H9 (cell line): ENCODE measurements around the gene ADAMTS6. TPM values are rescaled to one million over a fixed set of nuclear protein-coding genes. Genes with fewer than 3 reads are reported as not detected.

ENCODE experiments used
- DNase-seq: peaks from one replicate; pipeline ENCODE4 v3.0.0-alpha.2; 2017
- H2AFZ ChIP-seq: one replicate; pipeline ENCODE4 v1.6.1; 2013; ENCODE audit warnings: mild to moderate bottlenecking, low read length, control low read depth, moderate library complexity
- H2AK5ac ChIP-seq: 2 replicates; pipeline ENCODE4 v1.6.1; 2013; ENCODE audit warnings: low read length, control low read depth, mixed read lengths; ENCODE audit not compliant: insufficient read length
- H2BK120ac ChIP-seq: one replicate; pipeline ENCODE4 v1.6.1; 2013; ENCODE audit warnings: low read depth, mild to moderate bottlenecking, low read length, control low read depth, inconsistent platforms; ENCODE audit not compliant: poor library complexity, severe bottlenecking
- H2BK12ac ChIP-seq: 2 replicates; pipeline ENCODE4 v1.6.1; 2013; ENCODE audit warnings: low read length, control low read depth, mixed read lengths, low read depth; ENCODE audit not compliant: insufficient read length
- H2BK15ac ChIP-seq: 2 replicates; pipeline ENCODE4 v1.6.1; 2013; ENCODE audit warnings: low read depth, low read length, control low read depth
- H2BK20ac ChIP-seq: one replicate; pipeline ENCODE4 v1.6.1; 2013; ENCODE audit warnings: low read depth, mild to moderate bottlenecking, low read length, control low read depth, inconsistent platforms; ENCODE audit not compliant: poor library complexity, severe bottlenecking
- H2BK5ac ChIP-seq: 2 replicates; pipeline ENCODE4 v1.6.1; 2013; ENCODE audit warnings: low read length, control low read depth, mixed read lengths; ENCODE audit not compliant: insufficient read length
- H3K14ac ChIP-seq: 2 replicates; pipeline ENCODE4 v1.6.1; 2013; ENCODE audit warnings: low read length, control low read depth; ENCODE audit not compliant: insufficient read depth
- H3K18ac ChIP-seq: 2 replicates; pipeline ENCODE4 v1.6.1; 2013; ENCODE audit warnings: low read depth, mild to moderate bottlenecking, mixed read lengths, low read length, control low read depth; ENCODE audit not compliant: insufficient read length
- H3K23ac ChIP-seq: 2 replicates; pipeline ENCODE4 v1.6.1; 2013; ENCODE audit warnings: low read length, control low read depth, mixed read lengths, low read depth; ENCODE audit not compliant: insufficient read length
- H3K23me2 ChIP-seq: 2 replicates; pipeline ENCODE4 v1.6.1; 2013; ENCODE audit warnings: low read depth, mild to moderate bottlenecking, mixed read lengths, low read length, control low read depth; ENCODE audit not compliant: insufficient read length, poor library complexity, severe bottlenecking
- H3K27ac ChIP-seq: 2 replicates; pipeline ENCODE4 v1.5.1; 2013; ENCODE audit warnings: low read length, control low read depth, mixed read lengths, low read depth; ENCODE audit not compliant: insufficient read length
- H3K27me3 ChIP-seq: 2 replicates; pipeline ENCODE4 v1.6.1; 2013; ENCODE audit warnings: low read length, control low read depth, inconsistent platforms; ENCODE audit not compliant: insufficient read depth
- H3K4ac ChIP-seq: 2 replicates; pipeline ENCODE4 v1.6.1; 2013; ENCODE audit warnings: low read depth, mild to moderate bottlenecking, control low read depth, inconsistent platforms, low read length, moderate library complexity
- H3K4me1 ChIP-seq: 2 replicates; pipeline ENCODE4 v1.6.1; 2013; ENCODE audit warnings: low read length, control low read depth, inconsistent platforms; ENCODE audit not compliant: insufficient read depth
- H3K4me2 ChIP-seq: 2 replicates; pipeline ENCODE4 v1.6.1; 2013; ENCODE audit warnings: low read length, control low read depth, mixed read lengths; ENCODE audit not compliant: insufficient read length, insufficient read depth
- H3K56ac ChIP-seq: 2 replicates; pipeline ENCODE4 v1.6.1; 2013; ENCODE audit warnings: low read depth, mild to moderate bottlenecking, mixed read lengths, low read length, control low read depth; ENCODE audit not compliant: insufficient read length
- H3K79me1 ChIP-seq: 2 replicates; pipeline ENCODE4 v1.6.1; 2013; ENCODE audit warnings: low read depth, mild to moderate bottlenecking, moderate library complexity, low read length, control low read depth, inconsistent platforms; ENCODE audit not compliant: insufficient read depth, poor library complexity, severe bottlenecking
- H3K79me2 ChIP-seq: 2 replicates; pipeline ENCODE4 v1.6.1; 2013; ENCODE audit warnings: low read length, control low read depth, inconsistent platforms; ENCODE audit not compliant: insufficient read depth
- H3K9ac ChIP-seq: 2 replicates; pipeline ENCODE4 v1.6.1; 2013; ENCODE audit warnings: low read length, control low read depth, mixed read lengths; ENCODE audit not compliant: insufficient read length; ENCODE audit errors: extremely low read depth
- H3K9me3 ChIP-seq: one replicate; pipeline ENCODE4 v1.6.1; 2013; ENCODE audit warnings: low read depth, low read length, inconsistent platforms; ENCODE audit not compliant: control insufficient read depth
- H3T11ph ChIP-seq: one replicate; pipeline ENCODE4 v1.6.1; 2013; ENCODE audit warnings: mild to moderate bottlenecking, low read length, control low read depth, inconsistent platforms
- H4K20me1 ChIP-seq: one replicate; pipeline ENCODE4 v1.6.1; 2013; ENCODE audit not compliant: control insufficient read depth, insufficient read length, insufficient read depth
- H4K5ac ChIP-seq: 2 replicates; pipeline ENCODE4 v1.6.1; 2013; ENCODE audit warnings: low read depth, mild to moderate bottlenecking, mixed read lengths, low read length, control low read depth; ENCODE audit not compliant: insufficient read length
- H4K8ac ChIP-seq: replicated peaks from 2 replicates; pipeline ENCODE4 v1.6.1; 2013; ENCODE audit warnings: low read length, control low read depth, mixed read lengths, low read depth; ENCODE audit not compliant: insufficient read length
- H4K91ac ChIP-seq: 2 replicates; pipeline ENCODE4 v1.6.1; 2013; ENCODE audit warnings: low read depth, mild to moderate bottlenecking, moderate library complexity, mixed read lengths, low read length, control low read depth; ENCODE audit not compliant: insufficient read length
- H3K27ac Mint-ChIP-seq, 3 experiments: 2 replicates in 2 of 3; 3 replicates in 1 of 3; pipeline ENCODE4 v1.8.0; 2020 to 2021; ENCODE audit warnings: mixed read lengths in 3 of 3, mild to moderate bottlenecking in 1 of 3, moderate library complexity in 1 of 3
- H3K27me3 Mint-ChIP-seq: 2 replicates; pipeline ENCODE4 v1.8.0; 2021; ENCODE audit warnings: low read depth, mild to moderate bottlenecking, moderate library complexity, mixed read lengths
- H3K36me3 Mint-ChIP-seq, 3 experiments: 2 replicates in 2 of 3; 3 replicates in 1 of 3; pipeline ENCODE4 v1.8.0; 2020 to 2021; ENCODE audit warnings: low read depth in 3 of 3, mixed read lengths in 3 of 3; ENCODE audit not compliant: insufficient read depth in 1 of 3
- H3K4me1 Mint-ChIP-seq, 2 experiments: 2 replicates each; pipeline ENCODE4 v1.8.0; 2020; ENCODE audit warnings: mixed read lengths in 2 of 2
- H3K4me3 Mint-ChIP-seq, 2 experiments: 2 replicates in 1 of 2; 3 replicates in 1 of 2; pipeline ENCODE4 v1.8.0; 2020 to 2021; ENCODE audit warnings: mild to moderate bottlenecking in 2 of 2, mixed read lengths in 2 of 2, moderate library complexity in 1 of 2
- H3K9me3 Mint-ChIP-seq, 2 experiments: 2 replicates in 1 of 2; 3 replicates in 1 of 2; pipeline ENCODE4 v1.8.0; 2020; ENCODE audit warnings: mild to moderate bottlenecking in 2 of 2, mixed read lengths in 2 of 2, moderate library complexity in 1 of 2
- WGBS: extraction: QIAGEN DNeasy Blood & Tissue Kit; methylation state at CpG from one replicate; pipeline ENCODE4 v1.1.7; 2013; ENCODE audit warnings: missing lambda C conversion rate, low lambda C conversion rate, mixed read lengths; ENCODE audit not compliant: insufficient read length; ENCODE audit errors: extremely low coverage; 5-methylcytosine and 5-hydroxymethylcytosine counted together
- total RNA-seq: library from RNA; stranded (reverse); gene quantifications from 2 replicates; pipeline ENCODE4 v1.2.1, GENCODE V29; 2021
- TF ChIP-seq, protein P1 (sequence below): fragments of 200-600 bp; sonication (generic); conservative IDR thresholded peaks from 3 replicates; pipeline ENCODE4 v1.8.0; 2021; ENCODE audit warnings: antibody characterized with exemption, mild to moderate bottlenecking

ADAMTS6 gene
- total RNA-seq, 1 experiment from 2014 or later, result 0.33 TPM

DNA sequence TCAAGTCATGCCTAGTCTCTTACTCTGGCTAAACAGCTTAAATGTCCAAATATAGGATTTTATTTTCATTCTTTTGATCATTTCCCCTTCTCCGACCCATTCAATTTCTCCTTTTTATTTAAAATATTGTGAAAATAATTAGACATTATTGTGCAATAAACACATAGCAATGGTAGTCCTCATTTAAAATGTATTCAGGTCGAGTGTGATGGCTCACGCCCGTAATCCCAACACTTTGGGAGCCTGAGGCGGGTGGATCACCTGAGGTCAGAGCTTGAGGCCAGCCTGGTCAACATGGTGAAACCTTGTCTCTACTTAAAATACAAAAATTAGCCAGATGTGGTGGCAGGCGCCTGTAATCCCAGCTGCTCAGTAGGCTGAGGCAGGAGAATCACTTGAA is 26.7 kb downstream of the ADAMTS6 start:
- Histone ChIP-seq H4K8ac (no peak overlapping the region), H3K79me1 (no peaks in the 10 kb centered on the region), H4K20me1 (no peaks in the 10 kb centered on the region), H3K27ac (no peak overlapping the region), H2BK15ac (no peak overlapping the region), H2BK20ac (no peak overlapping the region), H3K27me3 (no peaks in the 10 kb centered on the region), H2BK120ac (no peak overlapping the region), H2BK5ac (no peak overlapping the region), H3K18ac (no peak overlapping the region), H2BK12ac (no peak overlapping the region), H3K4me1 (no peaks in the 10 kb centered on the region), H3K79me2 (no peaks in the 10 kb centered on the region), H3T11ph (no peak overlapping the region), H4K91ac (no peak overlapping the region), H3K4ac (no peak overlapping the region), H3K4me2 (no peak overlapping the region), H3K23ac (no peak overlapping the region), H3K56ac (no peak overlapping the region), H2AK5ac (no peak overlapping the region), H3K14ac (no peak overlapping the region), H2AFZ (no peak overlapping the region), H3K9ac (no peak overlapping the region), H3K9me3 (no peaks in the 10 kb centered on the region), H4K5ac (no peak overlapping the region), H3K23me2 (no peaks in the 10 kb centered on the region)
- Mint-ChIP-seq H3K4me1 (no peaks in the 10 kb centered on the region), H3K36me3 (peaks cover 0 to 10% (median 0%) of the 10 kb centered on the region in 3 experiments; a peak in 2 of 7 replicates), H3K9me3 (peaks cover 0 to 3% of the 10 kb centered on the region in 2 experiments; a peak in 2 of 5 replicates), H3K27ac (no peak overlapping the region), H3K27me3 (no peaks in the 10 kb centered on the region), H3K4me3 (no peak overlapping the region)
- WGBS, result no CpG with 5 or more reads among the region's 6 CpGs
- TF ChIP-seq, protein P1, sequence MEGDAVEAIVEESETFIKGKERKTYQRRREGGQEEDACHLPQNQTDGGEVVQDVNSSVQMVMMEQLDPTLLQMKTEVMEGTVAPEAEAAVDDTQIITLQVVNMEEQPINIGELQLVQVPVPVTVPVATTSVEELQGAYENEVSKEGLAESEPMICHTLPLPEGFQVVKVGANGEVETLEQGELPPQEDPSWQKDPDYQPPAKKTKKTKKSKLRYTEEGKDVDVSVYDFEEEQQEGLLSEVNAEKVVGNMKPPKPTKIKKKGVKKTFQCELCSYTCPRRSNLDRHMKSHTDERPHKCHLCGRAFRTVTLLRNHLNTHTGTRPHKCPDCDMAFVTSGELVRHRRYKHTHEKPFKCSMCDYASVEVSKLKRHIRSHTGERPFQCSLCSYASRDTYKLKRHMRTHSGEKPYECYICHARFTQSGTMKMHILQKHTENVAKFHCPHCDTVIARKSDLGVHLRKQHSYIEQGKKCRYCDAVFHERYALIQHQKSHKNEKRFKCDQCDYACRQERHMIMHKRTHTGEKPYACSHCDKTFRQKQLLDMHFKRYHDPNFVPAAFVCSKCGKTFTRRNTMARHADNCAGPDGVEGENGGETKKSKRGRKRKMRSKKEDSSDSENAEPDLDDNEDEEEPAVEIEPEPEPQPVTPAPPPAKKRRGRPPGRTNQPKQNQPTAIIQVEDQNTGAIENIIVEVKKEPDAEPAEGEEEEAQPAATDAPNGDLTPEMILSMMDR, result no peak
- DNase-seq, result no peak
